ENCODE data around the gene SPP2.

DNA sequence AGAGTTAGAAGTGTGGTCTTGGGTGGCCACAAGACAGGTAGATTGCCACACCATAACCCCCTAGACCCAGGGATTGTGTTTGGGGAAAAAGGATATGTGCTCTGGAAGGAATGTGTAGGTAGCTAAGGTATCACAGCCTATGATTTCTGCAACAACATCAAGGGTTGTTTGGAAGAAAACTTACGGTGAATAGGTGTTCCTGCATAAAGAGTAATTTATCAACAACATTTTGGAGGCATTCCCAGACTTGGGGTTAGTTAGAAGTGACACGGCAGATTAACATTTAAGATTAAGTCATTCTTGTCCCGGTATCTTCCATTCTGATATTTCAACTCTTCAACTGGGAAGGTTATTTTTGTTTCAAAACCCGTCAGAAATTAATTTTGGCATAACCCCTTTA lies 65.5 kb downstream of the SPP2 start:
- TF ChIP-seq, protein P1, sequence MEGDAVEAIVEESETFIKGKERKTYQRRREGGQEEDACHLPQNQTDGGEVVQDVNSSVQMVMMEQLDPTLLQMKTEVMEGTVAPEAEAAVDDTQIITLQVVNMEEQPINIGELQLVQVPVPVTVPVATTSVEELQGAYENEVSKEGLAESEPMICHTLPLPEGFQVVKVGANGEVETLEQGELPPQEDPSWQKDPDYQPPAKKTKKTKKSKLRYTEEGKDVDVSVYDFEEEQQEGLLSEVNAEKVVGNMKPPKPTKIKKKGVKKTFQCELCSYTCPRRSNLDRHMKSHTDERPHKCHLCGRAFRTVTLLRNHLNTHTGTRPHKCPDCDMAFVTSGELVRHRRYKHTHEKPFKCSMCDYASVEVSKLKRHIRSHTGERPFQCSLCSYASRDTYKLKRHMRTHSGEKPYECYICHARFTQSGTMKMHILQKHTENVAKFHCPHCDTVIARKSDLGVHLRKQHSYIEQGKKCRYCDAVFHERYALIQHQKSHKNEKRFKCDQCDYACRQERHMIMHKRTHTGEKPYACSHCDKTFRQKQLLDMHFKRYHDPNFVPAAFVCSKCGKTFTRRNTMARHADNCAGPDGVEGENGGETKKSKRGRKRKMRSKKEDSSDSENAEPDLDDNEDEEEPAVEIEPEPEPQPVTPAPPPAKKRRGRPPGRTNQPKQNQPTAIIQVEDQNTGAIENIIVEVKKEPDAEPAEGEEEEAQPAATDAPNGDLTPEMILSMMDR (IDR thresholded peaks at IDR 0.05), result no peak
- TF ChIP-seq POLR2A (IDR thresholded peaks at IDR 0.05), result no peak
